ENCODE measurements around the gene KRT36.

- TF ChIP-seq CTCF (IDR thresholded peaks at IDR 0.05) (no peak), POLR2A (IDR thresholded peaks at IDR 0.05) (no peak), POLR2AphosphoS5 (IDR thresholded peaks at IDR 0.05) (no peak)
These were observed 22.7 kb downstream of the KRT36 start, which contains the start of gene KRT32 for GRCh38 chr17:41466988-41467387.
